Calu3 (cell line): ENCODE data around the gene UBE2E3. TPM values are rescaled to one million over a fixed set of nuclear protein-coding genes. Genes with fewer than 3 reads are reported as not detected.
A peak's percentile ranks its signal among the peaks of the same experiment; 100 is the strongest.

ENCODE experiments used
- BruUV-seq: library from RNA; stranded (reverse); fragments of 400-500 nt; replicated peaks from 2 replicates; lab custom pipeline; 2021; lab: Mats Ljungman, UMichigan
- CTCF ChIA-PET: fragments of 300-600 bp; sonication (Branson Sonifier 250); formaldehyde crosslinking; loops from one replicate; lab custom pipeline; 2022; ENCODE audit warnings: antibody characterized with exemption; lab: Charles Lee
- DNase-seq: peaks from one replicate; pipeline ENCODE4 v3.0.0; 2022
- H3K27ac Mint-ChIP-seq: one replicate; pipeline ENCODE4 v1.8.0; 2022; ENCODE audit warnings: mixed read lengths; ENCODE audit not compliant: unreplicated experiment
- H3K27me3 Mint-ChIP-seq: one replicate; pipeline ENCODE4 v1.8.0; 2022; ENCODE audit warnings: mixed read lengths; ENCODE audit not compliant: unreplicated experiment
- H3K36me3 Mint-ChIP-seq: one replicate; pipeline ENCODE4 v1.8.0; 2022; ENCODE audit warnings: mild to moderate bottlenecking, moderate library complexity, mixed read lengths; ENCODE audit not compliant: insufficient read depth, unreplicated experiment
- H3K4me1 Mint-ChIP-seq: one replicate; pipeline ENCODE4 v1.8.0; 2022; ENCODE audit warnings: mild to moderate bottlenecking, low read depth, mixed read lengths; ENCODE audit not compliant: unreplicated experiment
- H3K4me3 Mint-ChIP-seq: one replicate; pipeline ENCODE4 v1.8.0; 2022; ENCODE audit warnings: mild to moderate bottlenecking, low read depth, moderate library complexity, mixed read lengths; ENCODE audit not compliant: unreplicated experiment
- H3K9me3 Mint-ChIP-seq: one replicate; pipeline ENCODE4 v1.8.0; 2022; ENCODE audit warnings: low read depth, mixed read lengths; ENCODE audit not compliant: unreplicated experiment
- intact Hi-C: fragments of 100-400 bp; cut with micrococcal nuclease; formaldehyde crosslinking; loops from one replicate; pipeline ENCODE4 v1.10.0; 2022; ENCODE audit not compliant: unreplicated experiment
- total RNA-seq: library from RNA; stranded (reverse); gene quantifications from 2 replicates; pipeline ENCODE4 v1.2.3, GENCODE V29; 2022
- TF ChIP-seq, protein P1 (sequence below): fragments of 200-600 bp; IDR thresholded peaks from one replicate; pipeline ENCODE4 v1.8.0; 2022; ENCODE audit warnings: antibody characterized with exemption; ENCODE audit not compliant: unreplicated experiment

UBE2E3 gene
- total RNA-seq, 1 experiment from 2014 or later, result 64.3 TPM

DNA sequence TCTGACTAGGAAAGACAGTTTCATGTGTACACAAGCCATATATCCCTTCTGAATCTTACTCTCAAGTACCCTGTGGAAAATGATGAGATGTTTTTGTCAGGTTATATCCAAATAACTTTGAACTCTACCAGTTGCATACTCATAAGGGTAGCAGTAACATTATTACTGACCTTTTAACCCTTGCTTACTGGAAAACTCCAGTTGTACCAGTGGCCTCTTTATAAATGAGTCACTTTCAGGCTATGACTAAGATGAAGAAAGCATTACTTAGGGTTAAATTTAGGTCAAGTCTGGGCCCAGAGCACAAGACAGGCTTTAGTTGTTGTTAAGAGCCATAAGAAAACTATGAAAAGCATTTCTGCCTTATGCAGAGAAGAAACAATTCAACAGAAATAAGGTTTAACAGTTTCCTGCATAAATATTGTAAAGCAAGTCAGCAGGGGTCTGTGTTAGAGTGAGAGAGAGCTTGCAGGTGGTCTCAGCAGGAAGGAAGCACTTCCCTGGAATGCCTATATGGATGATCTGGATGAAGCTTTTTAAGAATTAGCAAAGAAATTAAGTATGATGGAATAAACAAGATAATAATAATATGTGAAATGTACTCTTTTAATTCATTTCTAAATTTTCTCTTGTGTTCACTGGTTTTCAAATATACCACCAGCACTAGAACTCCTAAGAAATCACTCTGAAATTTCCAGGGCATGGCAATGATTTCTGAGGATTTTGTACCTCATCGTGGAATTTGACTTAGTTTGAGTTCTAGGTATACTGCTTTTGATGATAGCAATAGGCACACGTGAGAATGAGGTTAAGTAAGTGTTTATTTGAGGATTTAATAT, 126.6 kb downstream of the UBE2E3 start:
- no peaks in the 10 kb centered on the region for H3K36me3 Mint-ChIP-seq
- intact Hi-C loops, result loop anchor here (5.0 kb wide), 1 partner anchor 985 kb away; no protein-coding TSS in a partner anchor
- H3K27me3 Mint-ChIP-seq, result no peaks in the 10 kb centered on the region
- peaks cover 9% of the 10 kb centered on the region for H3K4me1 Mint-ChIP-seq
- CTCF ChIA-PET, result no interaction called here
- H3K27ac Mint-ChIP-seq, result peak overlapping the region; percentile 81
- H3K9me3 Mint-ChIP-seq, result peaks cover 4% of the 10 kb centered on the region
- no TSS peak for BruUV-seq
- no peak for DNase-seq
- H3K4me3 Mint-ChIP-seq, result no peak overlapping the region
- TF ChIP-seq, protein P1, sequence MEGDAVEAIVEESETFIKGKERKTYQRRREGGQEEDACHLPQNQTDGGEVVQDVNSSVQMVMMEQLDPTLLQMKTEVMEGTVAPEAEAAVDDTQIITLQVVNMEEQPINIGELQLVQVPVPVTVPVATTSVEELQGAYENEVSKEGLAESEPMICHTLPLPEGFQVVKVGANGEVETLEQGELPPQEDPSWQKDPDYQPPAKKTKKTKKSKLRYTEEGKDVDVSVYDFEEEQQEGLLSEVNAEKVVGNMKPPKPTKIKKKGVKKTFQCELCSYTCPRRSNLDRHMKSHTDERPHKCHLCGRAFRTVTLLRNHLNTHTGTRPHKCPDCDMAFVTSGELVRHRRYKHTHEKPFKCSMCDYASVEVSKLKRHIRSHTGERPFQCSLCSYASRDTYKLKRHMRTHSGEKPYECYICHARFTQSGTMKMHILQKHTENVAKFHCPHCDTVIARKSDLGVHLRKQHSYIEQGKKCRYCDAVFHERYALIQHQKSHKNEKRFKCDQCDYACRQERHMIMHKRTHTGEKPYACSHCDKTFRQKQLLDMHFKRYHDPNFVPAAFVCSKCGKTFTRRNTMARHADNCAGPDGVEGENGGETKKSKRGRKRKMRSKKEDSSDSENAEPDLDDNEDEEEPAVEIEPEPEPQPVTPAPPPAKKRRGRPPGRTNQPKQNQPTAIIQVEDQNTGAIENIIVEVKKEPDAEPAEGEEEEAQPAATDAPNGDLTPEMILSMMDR, result no peak

DNA sequence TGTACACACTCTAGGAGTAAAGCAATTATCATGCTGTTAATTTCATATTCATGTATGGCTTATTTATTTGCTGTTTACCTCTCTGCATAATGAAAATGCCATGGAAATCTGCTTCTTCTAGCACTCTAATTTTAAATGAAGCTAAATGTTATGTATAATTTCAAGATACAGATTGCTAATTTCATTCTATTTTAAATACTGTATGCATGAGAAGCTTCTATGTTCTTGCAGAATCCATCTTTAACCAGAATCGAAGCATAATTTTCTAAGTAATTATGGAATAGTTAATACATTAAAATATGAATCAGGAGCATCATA, 127.2 kb downstream of the UBE2E3 start:
- Mint-ChIP-seq H3K4me3 (no peak overlapping the region), H3K27me3 (no peaks in the 10 kb centered on the region), H3K4me1 (peaks cover 9% of the 10 kb centered on the region), H3K9me3 (peaks cover 4% of the 10 kb centered on the region), H3K27ac (no peak overlapping the region), H3K36me3 (no peaks in the 10 kb centered on the region)
- BruUV-seq, result no TSS peak
- intact Hi-C loops, result loop anchor here (5.0 kb wide), 1 partner anchor 985 kb away; no protein-coding TSS in a partner anchor
- DNase-seq, result no peak
- TF ChIP-seq, protein P1, result no peak
- CTCF ChIA-PET, result no interaction called here

DNA sequence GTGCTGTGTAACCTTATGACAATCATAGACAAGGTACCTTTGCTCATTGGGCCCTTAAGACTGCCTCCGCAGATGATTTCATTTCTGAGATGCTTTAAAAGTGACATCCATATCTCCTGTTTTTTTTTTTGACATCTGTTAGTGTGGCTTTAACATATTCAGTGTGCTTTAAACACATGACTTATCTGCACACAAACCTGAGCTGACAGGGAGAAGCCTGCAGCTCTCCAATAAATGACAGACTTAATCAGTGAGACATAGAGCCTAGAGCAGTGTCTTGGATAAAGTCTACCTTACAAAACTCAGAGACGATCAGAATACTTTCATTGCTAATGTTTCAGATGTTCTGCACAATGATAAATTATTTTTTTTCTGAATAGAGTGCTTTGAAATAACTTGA, 130.7 kb downstream of the UBE2E3 start:
- intact Hi-C loops, result no loop called here
- Mint-ChIP-seq H3K4me3 (no peak overlapping the region), H3K9me3 (peaks cover 4% of the 10 kb centered on the region), H3K36me3 (no peaks in the 10 kb centered on the region), H3K27me3 (no peaks in the 10 kb centered on the region), H3K27ac (no peak overlapping the region), H3K4me1 (peaks cover 9% of the 10 kb centered on the region)
- CTCF ChIA-PET, result interaction anchor here (0.6 kb wide), 1 partner anchor 1695 kb away, joined by 5 read pairs; no protein-coding TSS in a partner anchor
- BruUV-seq, result no TSS peak
- TF ChIP-seq, protein P1, result no peak
- DNase-seq, result no peak

DNA sequence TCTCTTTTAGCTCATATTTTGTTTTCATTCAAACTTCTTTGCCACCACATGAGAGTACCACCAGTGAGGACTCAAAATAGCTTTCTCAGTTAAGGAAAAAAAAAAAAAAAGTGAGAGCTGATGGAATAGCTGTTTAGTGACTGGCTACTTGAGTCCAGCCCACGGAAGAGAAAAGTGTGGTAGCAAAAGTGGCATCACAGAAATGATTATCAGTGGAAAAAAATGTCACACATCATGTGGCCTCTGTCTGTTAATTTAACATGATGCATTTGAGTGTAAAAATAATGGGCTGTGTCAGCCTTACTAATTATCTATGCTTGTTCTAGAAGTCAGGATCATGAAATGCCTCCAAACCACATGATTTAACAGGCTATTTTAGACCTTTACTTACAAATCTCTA, 132.5 kb downstream of the UBE2E3 start:
- Mint-ChIP-seq H3K27ac (no peak overlapping the region), H3K4me3 (no peak overlapping the region), H3K9me3 (peaks cover 4% of the 10 kb centered on the region), H3K27me3 (no peaks in the 10 kb centered on the region), H3K36me3 (no peaks in the 10 kb centered on the region), H3K4me1 (no peaks in the 10 kb centered on the region)
- CTCF ChIA-PET, result interaction anchor here (0.7 kb wide), 1 partner anchor 1186 kb away, joined by 3 read pairs; no protein-coding TSS in a partner anchor
- no peak for DNase-seq
- TF ChIP-seq, protein P1, result no peak
- no TSS peak for BruUV-seq
- intact Hi-C loops, result no loop called here
